PC-3 (cell line): Measurements from ENCODE around the gene TSFM.

Source experiments
- CTCF ChIP-seq: fragments of 300-600 bp; sonication (generic); conservative IDR thresholded peaks from 2 replicates; pipeline ENCODE4 v1.5.1; 2017; ENCODE audit warnings: antibody characterized with exemption, low read depth, mild to moderate bottlenecking, low read length
- EZH2phosphoT487 ChIP-seq: fragments of 300-600 bp; sonication (generic); IDR thresholded peaks from 2 replicates; pipeline ENCODE4 v1.6.1; 2018; ENCODE audit warnings: mild to moderate bottlenecking, antibody characterized with exemption, low read length, borderline replicate concordance

GRCh38 chr12:57808351-57808750, 25.8 kb downstream of the TSFM start:
- no peak for TF ChIP-seq CTCF
- TF ChIP-seq EZH2phosphoT487 = no peak
